Lower leg skin (tissue), 3 donors: ENCODE data around the gene PTPRN2.

ENCODE experiments used
- POLR2A ChIP-seq, 2 donors: fragments of 450-650 bp; IDR thresholded peaks; one replicate each; pipeline ENCODE4 v1.6.1; 2016 to 2017; ENCODE audit warnings: antibody characterized with exemption in 2 of 2, mild to moderate bottlenecking in 1 of 2, moderate library complexity in 1 of 2
- TF ChIP-seq, protein P1 (sequence below), 3 donors: fragments of 450-650 bp; IDR thresholded peaks; one replicate each; pipeline ENCODE4 v1.5.1; 2016; ENCODE audit warnings: antibody characterized with exemption in 3 of 3, mild to moderate bottlenecking in 3 of 3, moderate library complexity in 2 of 3

DNA sequence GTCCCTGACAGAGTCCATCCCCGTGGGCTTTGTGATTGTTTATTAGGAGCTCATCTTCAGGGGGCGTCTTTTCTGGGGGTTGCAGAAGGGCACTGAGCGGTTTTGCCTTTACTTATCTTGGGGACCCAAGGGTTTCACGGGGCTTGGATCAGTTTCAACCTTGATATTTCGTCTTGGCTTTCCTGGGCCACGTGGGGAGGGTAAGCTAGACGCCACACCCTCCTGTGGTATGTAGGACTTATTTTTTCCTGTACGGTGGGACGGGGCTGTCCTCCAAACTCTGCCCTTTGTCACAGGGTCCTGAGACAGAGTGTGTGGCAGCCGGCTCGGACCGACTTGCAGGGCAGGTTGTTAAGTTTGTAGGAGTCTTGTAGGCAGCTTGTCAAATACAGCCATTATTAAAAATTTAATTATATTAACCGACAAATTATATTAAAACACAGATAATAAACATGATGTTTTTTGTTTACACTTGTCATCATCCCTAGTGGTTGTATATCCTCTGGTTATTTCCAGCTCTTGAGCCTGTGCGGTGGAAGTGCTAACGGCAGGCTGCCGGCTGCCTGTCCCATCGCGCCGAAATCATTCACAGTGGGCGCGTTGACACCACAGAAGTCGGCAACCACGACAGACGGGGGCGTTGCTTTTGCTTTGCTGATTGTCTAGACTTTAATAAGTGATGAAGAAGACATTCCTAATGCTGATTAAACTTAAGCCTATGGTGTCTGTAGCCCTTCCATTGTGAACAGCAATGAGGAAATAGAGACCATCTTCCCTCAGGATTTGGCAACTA is 1057.7 kb downstream of the PTPRN2 start:
- TF ChIP-seq, protein P1, sequence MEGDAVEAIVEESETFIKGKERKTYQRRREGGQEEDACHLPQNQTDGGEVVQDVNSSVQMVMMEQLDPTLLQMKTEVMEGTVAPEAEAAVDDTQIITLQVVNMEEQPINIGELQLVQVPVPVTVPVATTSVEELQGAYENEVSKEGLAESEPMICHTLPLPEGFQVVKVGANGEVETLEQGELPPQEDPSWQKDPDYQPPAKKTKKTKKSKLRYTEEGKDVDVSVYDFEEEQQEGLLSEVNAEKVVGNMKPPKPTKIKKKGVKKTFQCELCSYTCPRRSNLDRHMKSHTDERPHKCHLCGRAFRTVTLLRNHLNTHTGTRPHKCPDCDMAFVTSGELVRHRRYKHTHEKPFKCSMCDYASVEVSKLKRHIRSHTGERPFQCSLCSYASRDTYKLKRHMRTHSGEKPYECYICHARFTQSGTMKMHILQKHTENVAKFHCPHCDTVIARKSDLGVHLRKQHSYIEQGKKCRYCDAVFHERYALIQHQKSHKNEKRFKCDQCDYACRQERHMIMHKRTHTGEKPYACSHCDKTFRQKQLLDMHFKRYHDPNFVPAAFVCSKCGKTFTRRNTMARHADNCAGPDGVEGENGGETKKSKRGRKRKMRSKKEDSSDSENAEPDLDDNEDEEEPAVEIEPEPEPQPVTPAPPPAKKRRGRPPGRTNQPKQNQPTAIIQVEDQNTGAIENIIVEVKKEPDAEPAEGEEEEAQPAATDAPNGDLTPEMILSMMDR (IDR thresholded peaks at IDR 0.05): no peak
- no peak for TF ChIP-seq POLR2A (IDR thresholded peaks at IDR 0.05)
